GM19438 (cell line): ENCODE data around the gene TWF2.

ENCODE experiments used
- ATAC-seq: cut with Tn5 transposase; IDR thresholded peaks from one replicate; pipeline ENCODE4 v1.9.1; 2021; ENCODE audit warnings: low read depth; ENCODE audit not compliant: unreplicated experiment

The TWF2 gene

DNA sequence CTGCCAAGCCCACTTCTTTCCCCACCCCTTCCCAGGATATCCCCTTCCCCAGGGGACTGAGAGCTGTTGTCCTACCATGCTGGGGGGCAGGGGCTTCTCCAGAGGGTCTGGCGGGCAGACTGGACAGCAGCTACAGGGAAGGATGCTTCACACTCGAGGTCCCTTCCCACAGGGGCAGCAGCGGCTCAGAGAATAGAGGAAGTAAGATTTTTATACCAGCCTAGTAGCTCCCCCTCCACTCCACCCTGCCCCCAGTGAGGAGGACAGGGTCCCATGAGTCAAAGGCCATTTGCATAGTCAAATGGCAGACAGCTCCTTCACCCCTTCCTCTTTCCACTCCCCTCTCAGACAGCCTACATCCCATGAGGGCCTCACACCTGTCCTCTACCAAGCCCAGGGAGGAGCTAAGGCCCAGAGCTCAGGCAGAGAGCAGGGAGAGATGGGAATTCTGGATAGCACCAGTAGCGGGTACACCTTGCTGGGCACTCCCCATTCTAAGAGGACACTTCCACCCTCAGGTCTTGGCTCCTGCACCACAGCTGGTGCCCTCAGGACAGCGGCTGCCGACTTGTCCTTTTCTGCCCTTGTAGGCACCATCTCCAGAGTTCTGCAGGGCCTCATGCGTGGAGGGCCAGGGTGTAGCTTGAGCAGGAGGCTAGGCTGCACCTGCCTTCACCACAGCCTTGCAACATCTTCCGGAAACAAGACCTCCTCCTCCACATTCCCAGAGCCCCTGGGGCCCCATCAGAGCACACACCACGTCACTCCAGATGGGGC lies 13.3 kb downstream of the TWF2 start, which contains the start of gene TLR9:
Gene TLR9 (minus strand): TSS at position 194 of the 777 bp plus-strand sequence. CDS start 116 bp downstream, at position 78.
- peak; percentile 82 for ATAC-seq

- ATAC-seq, result no peak
Observed at GRCh38 chr3:52223449-52224408, 15.2 kb downstream of the TWF2 start.

- no peak for ATAC-seq
Observed at GRCh38 chr3:52222319-52223221, 16.4 kb downstream of the TWF2 start.

GRCh38 chr3:52221563-52222318 lies 17.2 kb downstream of the TWF2 start:
- ATAC-seq, result no peak

DNA sequence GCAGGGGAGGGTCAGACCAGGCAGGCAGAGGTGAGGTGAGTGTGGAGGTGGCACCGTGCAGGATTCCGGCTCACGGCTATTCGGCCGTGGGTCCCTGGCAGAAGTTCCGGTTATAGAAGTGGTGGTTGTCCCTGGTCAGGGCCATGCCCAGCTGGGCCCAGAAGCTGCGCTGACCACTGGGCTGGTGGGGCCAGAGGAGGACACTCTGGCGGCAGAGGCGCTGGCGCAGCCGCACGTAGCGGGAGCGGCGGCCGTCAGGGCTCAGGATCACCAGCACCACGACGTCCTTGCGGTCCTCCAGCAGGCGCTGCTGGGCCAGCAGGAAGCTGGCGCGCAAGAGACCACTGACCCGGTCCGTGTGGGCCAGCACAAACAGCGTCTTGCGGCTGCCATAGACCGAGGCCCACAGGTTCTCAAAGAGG lies 17.8 kb downstream of the TWF2 start:
- ATAC-seq, result no peak

- ATAC-seq, result peak; percentile 49
Observed at GRCh38 chr3:52220380-52221026, 18.5 kb downstream of the TWF2 start.

DNA sequence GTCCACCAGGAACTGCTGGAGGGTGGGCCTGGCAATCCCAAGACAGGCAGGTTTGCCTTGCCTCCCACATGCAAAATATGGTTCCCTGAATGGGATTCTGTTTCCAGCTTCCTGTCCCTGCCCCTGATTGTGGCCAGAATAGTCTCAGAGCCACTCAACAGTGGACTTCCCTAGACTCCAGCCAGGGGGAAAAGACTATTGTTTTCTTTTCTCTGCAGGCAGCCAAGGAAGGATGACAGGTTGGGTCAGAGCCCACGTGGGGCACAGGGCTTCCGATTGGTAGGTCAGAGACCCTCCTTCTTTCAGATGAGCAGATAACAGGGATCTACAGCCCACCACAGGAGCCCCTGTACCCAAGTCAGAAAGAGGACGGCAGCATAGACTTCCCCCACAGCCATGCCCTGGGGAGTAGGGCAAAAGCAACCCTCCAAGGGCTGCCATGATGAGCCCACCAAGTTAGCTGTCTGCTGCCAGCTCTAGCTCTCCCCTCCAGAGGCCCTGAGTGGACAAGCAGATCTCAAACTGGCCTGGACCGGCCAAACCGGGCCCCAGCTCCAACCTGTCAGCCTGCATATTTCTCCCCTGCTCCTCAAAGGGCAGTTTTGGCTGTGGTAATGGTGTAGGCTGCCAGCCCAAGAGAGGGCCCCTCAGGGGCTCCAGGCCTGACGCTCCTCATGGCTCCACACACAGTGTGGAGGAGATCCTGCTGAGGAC lies 19.9 kb downstream of the TWF2 start:
- no peak for ATAC-seq

DNA sequence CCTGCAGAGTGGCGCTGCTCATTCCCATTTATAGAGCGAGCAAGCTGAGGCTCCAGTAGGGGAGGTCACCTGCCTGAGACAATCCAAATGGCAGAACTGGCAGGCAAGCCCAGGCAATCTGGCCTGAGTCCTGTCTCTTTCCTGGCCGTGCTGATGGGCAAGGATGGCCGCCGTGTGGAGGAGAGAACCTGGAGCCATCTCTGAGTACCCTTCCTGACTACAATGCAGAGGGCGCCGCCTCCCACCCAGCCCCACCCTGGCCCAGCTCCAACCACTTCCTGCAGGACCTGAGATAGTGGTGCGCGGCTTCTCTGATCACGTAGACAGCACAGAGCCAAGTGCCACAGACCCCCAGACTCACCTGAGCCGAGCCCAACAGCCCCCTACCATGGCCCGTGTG lies 20.5 kb downstream of the TWF2 start:
- no peak for ATAC-seq

- no peak for ATAC-seq
Observed at GRCh38 chr3:52218026-52218425, 20.9 kb downstream of the TWF2 start.

- no peak for ATAC-seq
Observed at GRCh38 chr3:52217409-52217805, 21.6 kb downstream of the TWF2 start.

- ATAC-seq, result no peak
Observed at GRCh38 chr3:52216585-52217408, 22.2 kb downstream of the TWF2 start.

DNA sequence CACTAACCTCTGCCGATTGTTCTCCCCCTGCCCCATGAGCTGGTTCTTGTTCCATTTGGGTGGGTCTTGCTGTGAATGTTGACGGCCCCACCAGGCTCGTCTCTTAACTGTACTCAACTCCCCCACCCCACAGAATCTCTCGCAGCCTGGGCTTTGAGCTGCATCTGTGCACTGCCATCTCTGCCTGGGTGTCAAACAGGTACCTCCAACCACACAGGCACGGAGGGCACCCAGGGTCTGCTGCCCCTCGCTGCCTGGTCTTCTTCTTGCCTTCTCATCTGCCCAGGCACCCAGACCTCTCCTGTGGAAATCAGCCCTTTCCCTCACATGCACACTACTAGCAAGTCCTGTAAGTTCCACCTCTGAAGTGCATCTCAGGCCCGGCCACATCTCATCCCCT lies 23.6 kb downstream of the TWF2 start:
- no peak for ATAC-seq

DNA sequence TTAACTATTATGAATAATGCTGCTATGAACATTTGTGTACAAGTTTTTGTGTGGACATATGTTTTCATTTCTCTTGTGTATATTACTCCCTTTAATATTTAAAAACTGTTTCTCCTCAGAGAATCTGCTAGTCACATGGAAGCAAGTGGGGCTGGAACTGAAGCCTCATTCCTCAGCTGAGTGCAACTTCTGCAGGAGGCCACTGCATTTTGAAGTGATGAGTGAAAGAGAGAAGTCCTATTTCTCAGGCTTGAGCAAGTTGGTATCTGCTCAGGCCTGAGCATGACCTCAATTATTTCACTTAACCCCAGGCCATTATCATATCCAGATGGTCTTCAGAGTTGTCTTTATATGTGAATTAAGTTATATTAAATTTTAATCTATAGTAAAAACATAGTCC lies 25.1 kb downstream of the TWF2 start:
- ATAC-seq, result no peak

GRCh38 chr3:52213005-52213404 lies 26.0 kb downstream of the TWF2 start:
- ATAC-seq, result no peak

- no peak for ATAC-seq
Observed at GRCh38 chr3:52211268-52211891, 27.6 kb downstream of the TWF2 start.

- no peak for ATAC-seq
Observed at GRCh38 chr3:52210550-52211046, 28.4 kb downstream of the TWF2 start.

DNA sequence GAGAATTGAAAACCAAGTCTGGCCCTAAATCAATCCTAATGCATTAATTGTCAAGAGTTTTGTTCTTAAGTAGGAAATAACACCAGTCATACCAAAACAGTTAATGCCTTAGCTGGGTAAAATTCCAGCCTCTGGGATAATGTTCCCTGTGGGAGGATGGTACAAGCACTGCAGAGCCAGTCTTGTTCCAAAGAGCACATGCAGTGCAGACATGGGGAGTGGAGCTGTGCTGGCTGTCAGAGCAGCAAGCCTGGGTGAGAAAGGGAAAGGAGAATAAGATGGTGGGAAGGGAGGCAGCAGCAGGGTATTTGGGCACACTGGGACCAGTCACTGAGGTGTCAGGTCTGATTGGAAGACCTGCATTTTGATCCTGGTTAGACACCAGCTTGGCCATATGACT lies 28.9 kb downstream of the TWF2 start:
- ATAC-seq, result no peak
